ENCODE results near the gene KIAA1217.

Gene KIAA1217

GRCh38 chr10:24259365-24260130 lies 50.6 kb downstream of the KIAA1217 start:
- H3K9me2 ChIP-seq (replicated peaks; ENCODE audit: control insufficient read depth, low read length) = no peaks in the 10 kb centered on the region
- no peaks in the 10 kb centered on the region for H4K20me1 ChIP-seq (ENCODE audit: control insufficient read depth, insufficient read depth, low read depth, low read length)
- H3K4me3 ChIP-seq (ENCODE audit: low read length) = no peak overlapping the region
- H3K4me1 ChIP-seq (ENCODE audit: control insufficient read depth, low read length) = no peaks in the 10 kb centered on the region
- H3K4me2 ChIP-seq (ENCODE audit: low read length) = no peak overlapping the region
- no peak for TF ChIP-seq CTCF (IDR thresholded peaks at IDR 0.05; ENCODE audit: low read depth, low read length, poor library complexity, severe bottlenecking)
- no peak for TF ChIP-seq EZH2phosphoT487 (IDR thresholded peaks at IDR 0.05; ENCODE audit: borderline replicate concordance, low read length)
- H3K27ac ChIP-seq (ENCODE audit: low read depth, low read length) = no peak overlapping the region
- no peaks in the 10 kb centered on the region for H3K79me2 ChIP-seq (ENCODE audit: control insufficient read depth, low read length)
- H3K27me3 ChIP-seq (ENCODE audit: control insufficient read depth, low read length) = no peaks in the 10 kb centered on the region
- no peaks in the 10 kb centered on the region for H3K9me3 ChIP-seq (ENCODE audit: control insufficient read depth, insufficient read depth, low read length)
- H3F3A ChIP-seq (ENCODE audit: control insufficient read depth, insufficient read depth) = no peaks in the 10 kb centered on the region
- no peaks in the 10 kb centered on the region for H3K36me3 ChIP-seq (ENCODE audit: control insufficient read depth, low read length)

GRCh38 chr10:24261627-24262026 lies 52.7 kb downstream of the KIAA1217 start:
- no peaks in the 10 kb centered on the region for H3K9me2 ChIP-seq (replicated peaks; ENCODE audit: control insufficient read depth, low read length)
- TF ChIP-seq CTCF (IDR thresholded peaks at IDR 0.05; ENCODE audit: low read depth, low read length, poor library complexity, severe bottlenecking) = no peak
- no peak for TF ChIP-seq EZH2phosphoT487 (IDR thresholded peaks at IDR 0.05; ENCODE audit: borderline replicate concordance, low read length)
- H3K36me3 ChIP-seq (ENCODE audit: control insufficient read depth, low read length) = no peaks in the 10 kb centered on the region
- H3K27me3 ChIP-seq (ENCODE audit: control insufficient read depth, low read length) = no peaks in the 10 kb centered on the region
- no peaks in the 10 kb centered on the region for H3F3A ChIP-seq (ENCODE audit: control insufficient read depth, insufficient read depth)
- no peaks in the 10 kb centered on the region for H3K4me1 ChIP-seq (ENCODE audit: control insufficient read depth, low read length)
- no peaks in the 10 kb centered on the region for H3K79me2 ChIP-seq (ENCODE audit: control insufficient read depth, low read length)
- H4K20me1 ChIP-seq (ENCODE audit: control insufficient read depth, insufficient read depth, low read depth, low read length) = no peaks in the 10 kb centered on the region
- H3K4me2 ChIP-seq (ENCODE audit: low read length) = no peak overlapping the region
- H3K27ac ChIP-seq (ENCODE audit: low read depth, low read length) = no peak overlapping the region
- no peaks in the 10 kb centered on the region for H3K9me3 ChIP-seq (ENCODE audit: control insufficient read depth, insufficient read depth, low read length)
- H3K4me3 ChIP-seq (ENCODE audit: low read length) = no peak overlapping the region

- no peaks in the 10 kb centered on the region for H3K4me1 ChIP-seq (ENCODE audit: control insufficient read depth, low read length)
- H3K27me3 ChIP-seq (ENCODE audit: control insufficient read depth, low read length) = no peaks in the 10 kb centered on the region
- H3K4me2 ChIP-seq (ENCODE audit: low read length) = no peak overlapping the region
- H3K4me3 ChIP-seq (ENCODE audit: low read length) = no peak overlapping the region
- no peak for TF ChIP-seq CTCF (IDR thresholded peaks at IDR 0.05; ENCODE audit: low read depth, low read length, poor library complexity, severe bottlenecking)
- no peak for TF ChIP-seq EZH2phosphoT487 (IDR thresholded peaks at IDR 0.05; ENCODE audit: borderline replicate concordance, low read length)
- no peaks in the 10 kb centered on the region for H4K20me1 ChIP-seq (ENCODE audit: control insufficient read depth, insufficient read depth, low read depth, low read length)
- H3F3A ChIP-seq (ENCODE audit: control insufficient read depth, insufficient read depth) = no peaks in the 10 kb centered on the region
- H3K27ac ChIP-seq (ENCODE audit: low read depth, low read length) = no peak overlapping the region
- H3K9me2 ChIP-seq (replicated peaks; ENCODE audit: control insufficient read depth, low read length) = no peaks in the 10 kb centered on the region
- H3K9me3 ChIP-seq (ENCODE audit: control insufficient read depth, insufficient read depth, low read length) = no peaks in the 10 kb centered on the region
- no peaks in the 10 kb centered on the region for H3K36me3 ChIP-seq (ENCODE audit: control insufficient read depth, low read length)
- H3K79me2 ChIP-seq (ENCODE audit: control insufficient read depth, low read length) = no peaks in the 10 kb centered on the region
Observed at GRCh38 chr10:24262929-24263590, 54.1 kb downstream of the KIAA1217 start.
